ENCODE data around the gene FAM53A.

Gene FAM53A

GRCh38 chr4:1604181-1604705, 79.9 kb downstream of the FAM53A start:
- DNase-seq (ENCODE audit: low read depth in 2 of 2): no peak

DNA sequence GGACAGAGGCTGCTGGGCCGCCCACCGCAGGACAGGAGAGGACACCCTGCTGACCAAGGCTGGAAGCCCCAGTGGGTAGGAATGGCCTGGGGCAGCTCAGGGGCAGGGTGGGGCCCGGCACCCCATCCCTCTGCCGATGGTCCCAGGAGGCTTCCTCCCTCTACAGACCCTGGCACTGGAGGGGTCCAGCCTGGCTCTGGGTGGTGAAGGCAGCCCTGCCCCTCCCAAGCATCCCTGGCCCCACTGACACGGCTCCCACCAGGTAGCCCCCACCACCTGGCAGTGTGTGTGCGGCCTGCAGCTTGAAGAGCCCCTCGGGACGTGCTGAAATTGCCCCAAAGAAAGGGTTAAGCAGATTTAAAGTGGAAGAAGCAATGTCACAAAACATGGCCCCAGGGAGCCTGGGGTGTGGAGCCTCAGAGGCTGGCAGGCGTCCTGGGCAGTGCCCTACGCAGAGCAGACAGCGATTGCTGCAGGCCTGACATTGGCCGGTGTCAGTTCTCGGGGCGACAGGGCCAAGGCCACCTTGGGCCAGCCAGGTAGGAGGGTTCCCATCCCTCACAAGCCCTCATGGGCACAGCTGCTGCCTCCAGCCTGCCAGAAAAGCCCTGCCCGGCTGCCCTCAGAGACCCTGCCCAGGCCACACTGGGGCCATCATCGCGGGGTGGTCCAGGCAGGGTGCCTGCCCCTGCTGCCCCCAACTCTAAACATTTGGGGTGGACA, 80.5 kb downstream of the FAM53A start:
- DNase-seq (ENCODE audit: low read depth in 2 of 2): no peak

- no peak for DNase-seq (ENCODE audit: low read depth in 2 of 2)
Measured at GRCh38 chr4:1602655-1603412, 81.3 kb downstream of the FAM53A start.

- DNase-seq (ENCODE audit: low read depth in 2 of 2): no peak
Measured at GRCh38 chr4:1601852-1602654, 82.1 kb downstream of the FAM53A start.

DNA sequence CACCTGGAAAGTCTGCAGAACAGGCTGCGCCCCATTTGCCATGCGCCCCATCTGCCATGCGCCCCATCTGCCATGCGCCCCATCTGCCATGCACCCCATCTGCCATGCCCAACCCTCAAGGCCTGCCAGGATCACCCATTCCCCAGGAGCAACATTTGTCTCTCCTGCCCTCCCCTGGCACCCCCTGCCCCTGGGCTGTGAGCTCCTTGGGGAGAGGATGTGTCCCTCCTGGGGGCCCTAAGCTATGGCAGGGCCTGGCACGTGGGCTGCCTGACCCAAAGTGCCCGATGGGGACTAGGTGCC, 82.6 kb downstream of the FAM53A start:
- no peak for DNase-seq (ENCODE audit: low read depth in 2 of 2)

- no peak for DNase-seq (ENCODE audit: low read depth in 2 of 2)
Measured at GRCh38 chr4:1600811-1601532, 83.1 kb downstream of the FAM53A start.

DNA sequence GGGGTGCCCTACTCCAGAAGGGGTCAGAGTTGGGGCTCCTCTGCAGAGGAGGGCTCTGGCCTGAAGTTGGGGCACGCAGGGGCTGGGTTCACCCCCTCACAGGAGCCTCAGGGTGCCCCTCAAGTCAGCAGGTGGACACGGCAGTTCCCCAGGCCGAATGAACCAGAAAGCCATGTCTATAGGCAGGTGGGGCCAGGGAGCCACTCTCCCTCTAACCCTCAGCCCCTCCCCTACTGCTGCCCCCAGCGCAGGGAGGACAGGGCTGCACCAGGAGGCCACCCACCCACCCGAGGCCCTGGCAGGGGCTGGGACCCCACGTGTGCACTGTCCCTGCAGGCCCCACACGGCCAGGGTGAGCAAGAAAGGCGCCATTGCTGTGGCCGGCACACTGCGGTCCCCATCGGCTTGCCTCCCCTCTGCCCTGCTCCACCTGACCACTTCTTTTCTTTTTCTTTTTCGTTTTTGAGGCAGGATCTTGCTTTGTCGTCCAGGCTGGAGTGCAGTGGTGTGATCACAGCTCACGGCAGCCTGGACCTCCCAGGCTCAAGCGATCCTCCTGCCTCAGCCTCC, 83.8 kb downstream of the FAM53A start:
- DNase-seq (ENCODE audit: low read depth in 2 of 2): no peak

DNA sequence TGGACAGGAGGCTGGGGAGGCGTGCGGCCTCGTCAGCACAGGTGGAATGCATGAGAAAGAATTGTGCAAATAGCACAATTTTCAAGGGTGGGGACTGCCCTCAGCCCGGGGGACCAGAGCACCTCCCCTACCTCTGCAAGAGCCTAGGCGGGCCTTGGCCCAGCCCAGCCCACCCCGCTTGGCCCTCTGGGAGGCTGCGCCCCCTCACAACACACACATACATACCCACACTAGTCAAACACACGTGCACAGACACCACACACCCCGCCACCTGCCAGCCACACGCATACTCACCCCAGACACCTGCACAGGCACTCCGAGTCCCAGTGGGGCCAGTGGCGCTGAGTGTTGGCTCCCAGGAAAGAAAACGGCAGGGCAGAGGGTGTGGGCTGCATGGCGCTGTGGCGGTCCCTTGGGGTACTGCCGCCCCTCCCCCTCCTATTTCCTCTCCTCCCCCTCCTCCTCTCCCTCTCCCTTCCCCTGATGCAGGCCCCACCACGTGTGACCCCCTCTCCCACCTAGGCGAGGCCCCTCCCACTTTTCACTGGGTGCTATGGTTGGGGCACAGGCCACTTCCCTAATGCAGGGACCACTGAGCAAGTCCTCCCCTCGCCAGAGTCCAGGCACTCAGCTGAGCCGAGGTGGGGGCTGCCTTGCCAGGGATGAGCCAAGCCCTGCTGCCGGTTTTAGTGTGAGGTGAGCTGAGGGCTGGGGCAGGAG, 84.5 kb downstream of the FAM53A start:
- no peak for DNase-seq (ENCODE audit: low read depth in 2 of 2)

DNA sequence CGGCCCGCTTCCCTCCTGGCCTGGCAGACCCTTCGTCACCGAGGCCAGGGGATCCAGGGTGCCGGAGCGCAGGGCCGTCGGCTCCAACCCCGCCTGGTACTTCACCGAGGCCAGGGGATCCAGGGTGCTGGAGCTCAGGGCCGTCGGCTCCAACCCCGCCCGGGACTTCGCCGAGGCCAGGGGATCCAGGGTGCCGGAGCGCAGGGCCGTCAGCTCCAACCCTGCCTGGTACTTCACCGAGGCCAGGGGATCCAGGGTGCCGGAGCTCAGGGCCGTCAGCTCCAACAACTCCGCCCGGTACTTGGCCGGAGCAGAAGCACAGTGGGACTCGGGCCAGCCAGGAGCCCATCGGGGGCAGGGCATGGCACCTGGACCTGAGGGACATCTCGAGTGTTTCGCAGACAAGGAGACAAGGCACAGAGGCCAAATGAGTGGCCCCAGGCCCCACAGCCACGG, 85.1 kb downstream of the FAM53A start:
- no peak for DNase-seq (ENCODE audit: low read depth in 2 of 2)

- DNase-seq (ENCODE audit: low read depth in 2 of 2): no peak
Measured at GRCh38 chr4:1598206-1599025, 85.7 kb downstream of the FAM53A start.

DNA sequence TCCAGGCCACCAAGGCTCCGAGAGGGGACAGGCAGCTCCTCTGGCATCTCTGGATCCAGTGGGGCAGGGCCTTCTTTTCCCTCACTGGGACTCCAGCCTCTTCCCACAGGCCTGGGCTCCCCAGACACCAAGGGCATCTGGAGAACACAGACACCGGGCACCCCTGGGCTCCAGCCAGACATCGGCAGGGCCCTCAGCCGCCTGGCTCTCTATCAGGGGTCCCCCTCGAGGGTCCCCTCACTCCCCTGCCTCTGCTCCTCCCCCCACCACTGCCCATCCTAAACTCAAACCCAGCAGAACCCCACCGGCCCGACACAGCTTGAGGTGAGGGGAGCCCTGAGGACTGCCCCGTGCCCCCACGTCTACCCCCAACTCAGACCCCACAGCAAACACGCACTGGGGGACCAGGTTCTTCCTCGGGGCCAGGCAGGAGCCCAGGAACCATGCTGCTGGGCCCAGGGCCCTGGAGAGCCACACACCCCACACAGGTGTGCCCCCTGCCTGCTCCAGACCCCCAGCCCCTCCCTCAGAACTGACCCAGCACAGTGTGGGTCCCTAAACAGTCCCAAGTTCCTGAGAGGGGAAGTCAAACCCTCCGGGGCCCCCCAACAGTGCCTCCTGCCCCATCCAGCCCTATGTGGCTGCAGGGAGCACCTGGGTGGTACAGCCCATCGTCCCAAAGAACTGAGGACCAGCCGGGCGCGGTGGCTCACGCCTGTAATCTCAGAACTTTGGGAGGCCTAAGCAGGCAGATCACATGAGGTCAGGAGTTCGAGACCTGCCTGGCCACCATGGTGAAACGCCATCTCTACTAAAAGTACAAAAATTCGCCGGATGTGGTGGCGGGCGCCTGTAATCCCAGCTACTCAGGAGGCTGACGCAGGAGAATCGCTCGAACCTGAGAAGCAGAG, 86.8 kb downstream of the FAM53A start:
- no peak for DNase-seq (ENCODE audit: low read depth in 2 of 2)

- no peak for DNase-seq (ENCODE audit: low read depth in 2 of 2)
Measured at GRCh38 chr4:1596393-1596792, 87.7 kb downstream of the FAM53A start.

DNA sequence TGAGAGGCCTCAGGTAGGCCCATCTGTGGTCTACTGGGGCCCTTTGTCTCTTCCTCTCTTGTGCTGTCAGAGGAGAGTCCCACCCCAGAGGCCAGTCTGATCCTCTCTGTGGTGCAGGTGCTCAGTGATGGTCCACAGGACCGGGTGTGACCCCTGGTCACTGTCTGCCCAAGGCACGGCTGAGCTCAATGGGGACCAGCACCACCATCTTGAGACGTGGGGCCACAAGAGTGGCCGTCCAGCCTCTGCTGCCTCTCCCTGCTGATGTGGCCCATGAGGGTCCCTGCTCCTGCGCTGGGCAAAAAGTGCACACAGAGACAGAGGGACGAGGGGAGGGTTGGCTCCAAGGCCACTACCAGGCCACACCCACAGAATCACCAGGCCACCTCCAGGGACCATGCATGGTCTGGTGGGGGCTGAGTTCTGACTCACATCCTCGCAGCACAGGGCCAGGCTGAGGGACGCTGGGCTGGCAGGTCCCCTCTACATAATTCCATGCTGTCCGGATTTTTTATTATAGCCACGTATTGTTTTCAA, 88.3 kb downstream of the FAM53A start:
- no peak for DNase-seq (ENCODE audit: low read depth in 2 of 2)

DNA sequence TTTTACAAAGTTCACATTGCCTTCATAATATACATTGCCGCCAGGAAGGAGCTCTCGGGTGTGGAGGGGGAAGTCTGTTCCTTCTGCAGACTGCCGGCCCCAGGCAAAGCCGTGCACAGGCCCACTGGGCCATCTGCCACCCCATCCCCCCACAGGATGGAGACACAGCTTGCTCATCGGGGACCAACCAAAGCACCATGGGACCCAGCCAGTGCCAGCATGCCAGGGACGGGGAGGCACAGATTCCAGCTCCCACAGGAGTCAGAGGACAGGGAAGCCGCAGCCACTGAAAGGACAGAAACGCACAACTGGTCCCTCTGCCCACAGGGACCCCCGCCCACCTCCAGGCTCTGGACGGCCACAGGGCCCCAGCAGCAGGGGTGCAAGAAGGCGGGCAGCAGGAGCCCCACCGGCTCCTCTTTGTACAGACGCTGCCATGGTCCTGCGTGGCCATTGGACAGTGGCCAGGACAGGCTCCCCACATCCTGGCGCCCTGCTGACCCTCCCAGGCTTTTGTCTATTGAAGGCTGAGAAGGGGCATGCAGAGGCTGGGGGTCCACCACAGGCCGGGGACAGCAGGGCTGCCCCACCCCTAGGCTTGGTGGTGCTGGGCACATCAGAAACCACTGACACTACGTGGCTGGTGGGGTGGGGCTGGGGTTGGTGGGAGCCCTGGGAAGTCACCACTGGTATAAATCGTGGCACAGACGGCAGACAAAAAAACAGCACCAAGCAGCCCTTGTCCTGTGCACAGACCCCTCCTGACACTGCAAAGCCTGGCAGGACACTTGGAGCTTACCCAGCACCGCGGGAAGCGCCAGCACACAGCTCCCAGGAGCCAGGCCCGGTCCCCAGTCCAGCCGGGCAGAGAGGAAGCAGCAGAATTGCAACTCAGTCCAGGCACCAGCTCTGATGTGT, 89.0 kb downstream of the FAM53A start:
- no peak for DNase-seq (ENCODE audit: low read depth in 2 of 2)

GRCh38 chr4:1593881-1594345, 90.2 kb downstream of the FAM53A start:
- no peak for DNase-seq (ENCODE audit: low read depth in 2 of 2)

- DNase-seq (ENCODE audit: low read depth in 2 of 2): no peak
Measured at GRCh38 chr4:1593458-1593857, 90.7 kb downstream of the FAM53A start.

- DNase-seq (ENCODE audit: low read depth in 2 of 2): no peak
Measured at GRCh38 chr4:1592709-1593417, 91.2 kb downstream of the FAM53A start.

All from stimulated activated CD4-positive, alpha-beta T cell treated with anti-CD3 and anti-CD28 coated beads, Interleukin-1b, Interleukin-23, amount 100 ng/mL, for 1 hour (primary cell).